ENCODE data around the gene CCNI2. TPM values are rescaled to one million over a fixed set of nuclear protein-coding genes. Genes with fewer than 3 reads are reported as not detected.

The CCNI2 gene
- total and polyA plus RNA-seq, 3 donors from 2014 or later, result 1.1 to 4.5 (median 2.7) TPM

DNA sequence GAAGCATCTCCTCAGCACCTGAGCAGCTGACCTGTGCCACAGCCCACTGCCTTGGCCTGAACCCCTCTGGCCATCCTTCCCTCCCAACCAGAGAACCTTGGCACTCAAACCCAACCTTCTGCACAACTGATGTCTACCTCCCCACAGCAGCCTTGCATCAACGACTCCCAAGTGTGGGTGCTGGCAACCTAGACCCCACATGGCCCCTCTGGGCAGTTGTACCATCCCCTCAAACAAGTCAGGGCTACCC lies 19.5 kb downstream of the CCNI2 start:
- intact Hi-C loops (cut with DNase I; ENCODE audit: low total_unique reads), result no loop called here
- Histone ChIP-seq H3K36me3 (ENCODE audit: low read depth, missing control alignments) (no peaks in the 10 kb centered on the region), H3K27ac (no peak overlapping the region), H3K4me3 (no peak overlapping the region), H3K27me3 (no peaks in the 10 kb centered on the region), H3K9me3 (no peaks in the 10 kb centered on the region), H3K4me1 (peaks cover 21% of the 10 kb centered on the region)
- no peak for DNase-seq
- WGBS, 2 donors, result 92 to 100% methylated on average over 1 of the region's 1 CpG
- TF ChIP-seq, protein P1, sequence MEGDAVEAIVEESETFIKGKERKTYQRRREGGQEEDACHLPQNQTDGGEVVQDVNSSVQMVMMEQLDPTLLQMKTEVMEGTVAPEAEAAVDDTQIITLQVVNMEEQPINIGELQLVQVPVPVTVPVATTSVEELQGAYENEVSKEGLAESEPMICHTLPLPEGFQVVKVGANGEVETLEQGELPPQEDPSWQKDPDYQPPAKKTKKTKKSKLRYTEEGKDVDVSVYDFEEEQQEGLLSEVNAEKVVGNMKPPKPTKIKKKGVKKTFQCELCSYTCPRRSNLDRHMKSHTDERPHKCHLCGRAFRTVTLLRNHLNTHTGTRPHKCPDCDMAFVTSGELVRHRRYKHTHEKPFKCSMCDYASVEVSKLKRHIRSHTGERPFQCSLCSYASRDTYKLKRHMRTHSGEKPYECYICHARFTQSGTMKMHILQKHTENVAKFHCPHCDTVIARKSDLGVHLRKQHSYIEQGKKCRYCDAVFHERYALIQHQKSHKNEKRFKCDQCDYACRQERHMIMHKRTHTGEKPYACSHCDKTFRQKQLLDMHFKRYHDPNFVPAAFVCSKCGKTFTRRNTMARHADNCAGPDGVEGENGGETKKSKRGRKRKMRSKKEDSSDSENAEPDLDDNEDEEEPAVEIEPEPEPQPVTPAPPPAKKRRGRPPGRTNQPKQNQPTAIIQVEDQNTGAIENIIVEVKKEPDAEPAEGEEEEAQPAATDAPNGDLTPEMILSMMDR (IDR thresholded peaks at IDR 0.05), result no peak
- no peak for TF ChIP-seq POLR2A (IDR thresholded peaks at IDR 0.05)

DNA sequence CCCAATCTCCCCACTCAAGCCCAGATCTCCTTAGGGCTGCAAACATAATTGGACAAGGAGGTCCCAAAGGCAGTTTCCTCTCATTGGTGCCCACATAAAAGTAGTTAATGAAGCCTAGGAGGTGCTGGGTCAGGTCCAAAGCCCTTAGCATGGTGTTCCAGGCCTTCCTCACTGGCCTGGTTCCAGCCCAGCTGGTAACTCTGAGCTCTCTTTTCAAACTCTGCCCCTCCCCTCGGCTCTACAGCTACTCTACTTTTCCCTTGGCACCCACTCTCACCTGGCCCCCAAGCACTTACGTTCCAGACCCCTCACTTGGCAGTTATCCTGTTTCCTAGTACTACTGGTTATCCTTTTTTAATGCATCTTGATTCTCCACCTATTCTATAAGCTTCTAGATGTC lies 19.9 kb downstream of the CCNI2 start:
- no peak overlapping the region for H3K4me3 ChIP-seq
- no peaks in the 10 kb centered on the region for H3K36me3 ChIP-seq (ENCODE audit: low read depth, missing control alignments)
- H3K4me1 ChIP-seq, result peaks cover 24% of the 10 kb centered on the region
- H3K27me3 ChIP-seq, result no peaks in the 10 kb centered on the region
- intact Hi-C loops (cut with DNase I; ENCODE audit: low total_unique reads), result no loop called here
- no peak for DNase-seq
- no peak overlapping the region for H3K27ac ChIP-seq
- 57 to 67% methylated on average over 2 of the region's 2 CpGs for WGBS, 2 donors
- TF ChIP-seq POLR2A (IDR thresholded peaks at IDR 0.05), result no peak
- H3K9me3 ChIP-seq, result no peaks in the 10 kb centered on the region

DNA sequence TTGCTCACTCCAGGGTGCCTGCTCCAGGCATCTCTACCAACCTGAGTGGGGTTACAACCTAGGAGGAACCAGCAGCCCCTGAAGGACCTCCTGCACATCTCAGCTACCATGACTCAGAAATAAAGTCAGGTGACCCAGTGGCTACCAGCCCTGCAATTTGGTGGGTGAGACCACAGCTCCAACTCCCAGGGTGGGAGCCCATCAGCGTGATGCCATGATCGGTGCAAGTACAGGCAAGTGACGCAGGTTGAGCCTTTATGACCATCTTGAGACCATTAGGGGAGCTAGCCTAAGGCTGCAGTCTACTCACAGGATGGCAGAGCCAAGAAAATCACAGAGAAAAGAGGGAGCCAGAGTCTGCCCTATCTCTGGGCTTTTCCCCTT lies 21.3 kb downstream of the CCNI2 start:
- 96% methylated on average over 3 of the region's 3 CpGs; no CpG with 5 or more reads in 1 of the 2 donors for WGBS, 2 donors
- Histone ChIP-seq H3K4me1 (peaks cover 24% of the 10 kb centered on the region), H3K27me3 (no peaks in the 10 kb centered on the region), H3K9me3 (no peaks in the 10 kb centered on the region), H3K27ac (no peak overlapping the region), H3K4me3 (no peak overlapping the region), H3K36me3 (ENCODE audit: low read depth, missing control alignments) (no peaks in the 10 kb centered on the region)
- no peak for DNase-seq
- intact Hi-C loops (cut with DNase I; ENCODE audit: low total_unique reads), result no loop called here
- TF ChIP-seq, protein P1 (IDR thresholded peaks at IDR 0.05), result no peak
- TF ChIP-seq POLR2A (IDR thresholded peaks at IDR 0.05), result no peak

DNA sequence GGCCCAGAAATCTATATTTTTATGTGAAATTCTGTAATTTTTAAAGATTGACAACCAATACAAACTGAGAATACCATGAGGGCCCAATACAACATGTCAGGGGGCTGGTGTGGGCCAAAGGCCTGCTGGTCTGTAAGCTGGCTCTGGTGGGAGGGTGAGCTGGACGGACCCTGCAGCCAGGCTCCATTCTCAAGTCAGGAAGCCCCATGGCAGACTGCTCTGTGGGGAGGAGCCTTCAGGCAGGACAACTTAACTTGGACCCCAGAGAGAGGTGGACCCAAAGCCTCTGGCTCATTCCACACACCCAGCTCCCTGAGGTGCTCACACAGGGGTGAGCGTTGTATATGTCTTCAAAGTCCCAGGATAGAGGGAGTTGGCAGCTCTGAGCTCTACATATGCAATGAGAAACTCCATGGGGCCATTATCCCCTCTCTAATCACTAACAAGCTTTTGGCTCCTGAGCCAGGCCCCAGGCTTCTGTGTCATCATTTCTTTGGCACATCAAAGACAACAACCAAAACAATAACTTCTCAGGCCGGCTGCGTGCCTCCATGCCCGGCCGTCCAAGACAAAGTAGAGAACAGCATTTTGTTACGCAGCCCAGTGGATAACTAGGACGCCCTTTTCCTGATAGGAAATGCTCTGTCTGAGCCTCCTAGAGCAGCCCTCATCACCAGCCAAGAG lies 23.4 kb downstream of the CCNI2 start:
- TF ChIP-seq, protein P1 (IDR thresholded peaks at IDR 0.05), result no peak
- TF ChIP-seq POLR2A (IDR thresholded peaks at IDR 0.05), result no peak
- Histone ChIP-seq H3K27me3 (no peaks in the 10 kb centered on the region), H3K27ac (peak overlapping the region in 1 of 2 donors; percentile 36), H3K4me3 (no peak overlapping the region), H3K9me3 (no peaks in the 10 kb centered on the region), H3K4me1 (peaks cover 24% of the 10 kb centered on the region), H3K36me3 (ENCODE audit: low read depth, missing control alignments) (no peaks in the 10 kb centered on the region)
- intact Hi-C loops (cut with DNase I; ENCODE audit: low total_unique reads), result no loop called here
- no peak for DNase-seq
- WGBS, 2 donors, result 91 to 100% methylated on average over 8 of the region's 8 CpGs

DNA sequence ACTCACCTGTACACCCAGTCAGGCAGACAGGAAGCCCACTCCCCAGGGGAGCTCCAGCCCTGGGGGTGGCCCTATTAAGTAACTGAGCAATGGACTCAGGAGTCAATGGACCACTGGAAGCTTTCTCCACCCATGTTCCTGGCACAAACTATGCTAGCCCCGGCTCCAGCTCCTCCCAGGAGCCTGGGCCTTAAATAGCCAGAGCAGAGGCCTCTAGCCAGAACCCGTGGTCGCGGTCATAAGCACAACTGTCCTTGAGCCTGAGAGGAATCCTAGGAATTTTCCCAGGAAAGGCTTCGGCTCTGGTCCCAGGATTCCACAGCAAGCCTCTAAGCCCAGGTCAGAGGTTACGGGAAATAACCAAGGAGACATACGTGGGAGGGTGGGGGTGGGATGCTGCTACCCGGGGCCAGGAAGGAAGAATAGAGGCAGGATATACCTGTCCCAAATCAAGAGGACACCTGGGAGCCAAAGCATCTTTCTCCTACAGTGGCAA lies 24.3 kb downstream of the CCNI2 start:
- 52 to 58% methylated on average over 7 to 8 of the region's 8 CpGs for WGBS, 2 donors
- Histone ChIP-seq H3K27ac (peak overlapping the region in 1 of 2 donors; percentile 36), H3K9me3 (no peaks in the 10 kb centered on the region), H3K4me3 (no peak overlapping the region), H3K27me3 (no peaks in the 10 kb centered on the region), H3K4me1 (peaks cover 31% of the 10 kb centered on the region), H3K36me3 (ENCODE audit: low read depth, missing control alignments) (no peaks in the 10 kb centered on the region)
- peak; percentile 84 for DNase-seq
- intact Hi-C loops (cut with DNase I; ENCODE audit: low total_unique reads), result no loop called here
- TF ChIP-seq, protein P1 (IDR thresholded peaks at IDR 0.05), result no peak
- TF ChIP-seq POLR2A (IDR thresholded peaks at IDR 0.05), result no peak

Measured in testis (tissue), 3 donors.